Measurements from ENCODE around the gene RNF20. TPM values are rescaled to one million over a fixed set of nuclear protein-coding genes. Genes with fewer than 3 reads are reported as not detected.

The RNF20 gene
- total RNA-seq = 31.9 and 32.6 TPM in 2 replicates

DNA sequence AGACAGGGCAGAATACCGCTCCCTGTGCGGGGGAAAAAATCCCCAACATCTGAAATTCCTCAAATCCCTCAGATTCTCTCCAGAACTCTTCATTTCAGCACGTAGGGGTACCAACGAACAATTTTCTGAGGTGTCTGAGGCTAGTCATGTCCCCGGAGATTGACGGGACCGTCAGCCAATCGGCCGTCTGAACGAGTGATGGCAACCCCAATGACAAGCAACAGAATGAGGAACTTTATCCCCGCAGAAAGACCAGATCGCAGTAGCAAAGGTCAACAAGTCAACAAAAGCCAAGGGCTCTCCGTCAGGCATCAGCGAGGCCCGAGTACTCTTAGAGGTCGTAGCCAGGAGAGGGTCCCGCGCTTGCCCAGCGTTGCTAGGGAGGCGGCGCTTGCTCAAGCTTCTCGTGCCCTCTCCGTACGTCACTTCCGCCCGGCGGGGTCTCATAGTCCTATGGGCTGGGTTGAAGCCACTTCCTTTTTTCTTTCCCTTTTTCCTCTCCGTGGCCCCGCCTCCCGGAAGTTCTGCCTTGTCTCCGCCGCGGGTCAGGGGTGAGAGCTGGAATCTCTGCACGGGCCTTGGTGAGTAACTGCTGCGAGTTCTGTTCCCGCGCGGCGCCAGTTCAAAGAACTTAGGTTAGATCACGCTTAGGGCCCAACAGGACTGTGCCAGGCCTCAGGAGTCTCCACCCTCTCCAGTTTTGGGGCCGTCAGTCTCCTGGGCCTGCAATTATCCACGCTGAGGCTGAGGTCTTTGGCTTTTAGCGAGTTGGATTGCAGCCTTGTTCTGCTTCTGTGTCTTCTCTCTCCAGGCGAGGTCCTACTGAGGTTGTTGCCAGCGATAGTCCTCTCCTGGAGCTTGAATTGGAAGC lies at the start of gene RNF20:
Gene RNF20 (plus strand): TSS at position 520 of the 871 bp plus-strand sequence. CDS start 1,571 bp downstream, outside the sequence.

GRCh38 chr9:101594796-101595195 lies 61.1 kb downstream of the RNF20 start, which contains the start of gene PPP3R2:
Gene PPP3R2 (minus strand): TSS chr9:101594969. CDS start chr9:101594921, 48 bp downstream.

Other genes starting within 250 kb of the RNF20 start
- under 0.01 and 0.19 TPM in 2 replicates for gene BAAT, start 148.8 kb upstream of the RNF20 start, total RNA-seq
- 12.7 and 15.3 TPM in 2 replicates for gene MRPL50, start 135.2 kb upstream of the RNF20 start, total RNA-seq
- gene ZNF189, start 135.0 kb upstream of the RNF20 start, total RNA-seq = 15.7 and 20.9 TPM in 2 replicates
- gene ALDOB, start 98.1 kb upstream of the RNF20 start, total RNA-seq = not detected in 2 replicates
- gene PPP3R2, start 61.1 kb downstream of the RNF20 start, total RNA-seq = not detected in 2 replicates
- gene GRIN3A, start 204.8 kb downstream of the RNF20 start, total RNA-seq = not detected in 2 replicates

Measured in regular cardiac myocyte (primary cell).